ENCODE measurements around the gene CCDC149.

CCDC149 gene

DNA sequence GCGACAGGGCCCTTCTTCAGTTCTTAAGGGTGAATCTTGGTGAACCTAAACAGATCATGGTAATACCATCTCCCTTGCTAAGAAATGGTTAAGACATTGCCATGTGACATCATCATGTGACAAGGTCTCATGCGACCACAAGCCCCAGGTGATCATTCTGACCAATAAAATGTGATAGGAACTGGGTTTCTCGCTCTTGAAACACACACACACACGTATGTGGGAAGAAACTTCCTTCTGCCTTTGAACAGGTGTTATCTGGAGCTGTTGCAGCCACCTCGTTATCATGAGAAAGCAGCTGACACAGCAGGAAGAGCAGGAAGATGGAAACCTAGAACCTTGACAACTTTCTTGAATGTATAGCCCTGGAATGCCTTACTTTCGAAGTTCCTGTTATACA lies 107.3 kb downstream of the CCDC149 start:
- no peak for DNase-seq (ENCODE audit: low read depth in 2 of 2, low spot score in 1 of 2)

DNA sequence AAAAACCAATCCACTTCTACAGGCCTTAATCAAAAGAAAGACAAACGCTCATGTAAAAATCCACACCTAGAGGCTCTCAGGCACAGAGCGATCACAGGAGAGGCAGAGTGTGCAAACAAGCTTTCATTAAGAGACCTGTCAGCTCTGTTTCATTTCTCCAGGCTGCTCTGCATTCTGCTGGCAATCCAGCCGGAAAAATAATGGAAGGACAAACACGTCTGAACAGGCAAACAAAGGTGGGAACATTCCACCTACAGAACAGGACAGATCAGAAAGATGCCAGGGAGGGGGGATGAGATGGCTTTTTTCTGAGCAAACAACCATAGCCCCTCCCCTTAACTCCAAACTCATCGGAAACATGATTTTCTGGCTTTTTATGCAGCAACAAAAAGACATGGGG lies 107.8 kb downstream of the CCDC149 start:
- DNase-seq (ENCODE audit: low read depth in 2 of 2, low spot score in 1 of 2) = no peak

- DNase-seq (ENCODE audit: low read depth in 2 of 2, low spot score in 1 of 2) = no peak
Observed at GRCh38 chr4:24802648-24803047, 110.2 kb downstream of the CCDC149 start.

DNA sequence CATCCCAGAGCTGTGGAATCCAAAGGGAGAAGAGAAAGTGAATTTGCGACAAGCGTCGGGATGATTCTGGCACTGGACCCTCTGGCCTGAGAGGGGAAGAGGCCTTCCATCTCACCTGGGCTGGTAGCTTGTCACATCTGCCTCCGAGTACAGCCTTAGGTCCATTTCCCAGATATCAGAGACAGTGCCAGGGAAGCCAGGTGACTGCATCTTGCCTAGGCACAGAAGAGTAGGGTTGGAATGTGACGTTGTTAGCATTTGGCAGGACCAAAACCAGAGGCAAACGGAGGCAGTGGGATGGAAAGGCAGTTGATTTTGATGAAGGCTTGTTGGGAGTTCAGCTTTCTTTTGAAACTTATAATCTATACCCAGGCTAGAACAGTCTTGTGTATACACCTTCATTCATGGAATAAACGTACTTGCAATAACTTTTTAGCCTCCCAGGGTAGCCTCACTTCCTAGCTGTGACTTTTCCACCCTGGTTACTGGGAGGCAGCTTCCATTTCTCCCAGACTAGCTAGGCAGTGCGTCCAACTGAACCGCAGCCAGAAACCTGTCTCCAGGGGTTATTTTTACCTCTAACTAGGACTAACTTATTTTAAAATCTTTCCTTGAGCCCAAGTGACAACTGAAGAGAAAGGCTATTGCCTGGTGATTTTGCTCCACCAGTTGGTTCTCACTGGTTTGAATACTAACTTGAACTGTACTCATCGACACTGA lies 111.5 kb downstream of the CCDC149 start:
- no peak for DNase-seq (ENCODE audit: low read depth in 2 of 2, low spot score in 1 of 2)

- no peak for DNase-seq (ENCODE audit: low read depth in 2 of 2, low spot score in 1 of 2)
Observed at GRCh38 chr4:24800325-24800895, 112.4 kb downstream of the CCDC149 start.

DNA sequence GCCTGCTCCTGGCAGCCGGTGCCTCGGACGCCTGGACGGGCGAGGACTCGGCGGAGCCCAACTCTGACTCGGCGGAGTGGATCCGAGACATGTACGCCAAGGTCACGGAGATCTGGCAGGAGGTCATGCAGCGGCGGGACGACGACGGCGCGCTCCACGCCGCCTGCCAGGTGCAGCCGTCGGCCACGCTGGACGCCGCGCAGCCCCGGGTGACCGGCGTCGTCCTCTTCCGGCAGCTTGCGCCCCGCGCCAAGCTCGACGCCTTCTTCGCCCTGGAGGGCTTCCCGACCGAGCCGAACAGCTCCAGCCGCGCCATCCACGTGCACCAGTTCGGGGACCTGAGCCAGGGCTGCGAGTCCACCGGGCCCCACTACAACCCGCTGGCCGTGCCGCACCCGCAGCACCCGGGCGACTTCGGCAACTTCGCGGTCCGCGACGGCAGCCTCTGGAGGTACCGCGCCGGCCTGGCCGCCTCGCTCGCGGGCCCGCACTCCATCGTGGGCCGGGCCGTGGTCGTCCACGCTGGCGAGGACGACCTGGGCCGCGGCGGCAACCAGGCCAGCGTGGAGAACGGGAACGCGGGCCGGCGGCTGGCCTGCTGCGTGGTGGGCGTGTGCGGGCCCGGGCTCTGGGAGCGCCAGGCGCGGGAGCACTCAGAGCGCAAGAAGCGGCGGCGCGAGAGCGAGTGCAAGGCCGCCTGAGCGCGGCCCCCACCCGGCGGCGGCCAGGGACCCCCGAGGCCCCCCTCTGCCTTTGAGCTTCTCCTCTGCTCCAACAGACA lies 113.1 kb downstream of the CCDC149 start:
- DNase-seq (ENCODE audit: low read depth in 2 of 2, low spot score in 1 of 2) = no peak

- DNase-seq (ENCODE audit: low read depth in 2 of 2, low spot score in 1 of 2) = no peak
Observed at GRCh38 chr4:24799196-24799543, 113.7 kb downstream of the CCDC149 start.

DNA sequence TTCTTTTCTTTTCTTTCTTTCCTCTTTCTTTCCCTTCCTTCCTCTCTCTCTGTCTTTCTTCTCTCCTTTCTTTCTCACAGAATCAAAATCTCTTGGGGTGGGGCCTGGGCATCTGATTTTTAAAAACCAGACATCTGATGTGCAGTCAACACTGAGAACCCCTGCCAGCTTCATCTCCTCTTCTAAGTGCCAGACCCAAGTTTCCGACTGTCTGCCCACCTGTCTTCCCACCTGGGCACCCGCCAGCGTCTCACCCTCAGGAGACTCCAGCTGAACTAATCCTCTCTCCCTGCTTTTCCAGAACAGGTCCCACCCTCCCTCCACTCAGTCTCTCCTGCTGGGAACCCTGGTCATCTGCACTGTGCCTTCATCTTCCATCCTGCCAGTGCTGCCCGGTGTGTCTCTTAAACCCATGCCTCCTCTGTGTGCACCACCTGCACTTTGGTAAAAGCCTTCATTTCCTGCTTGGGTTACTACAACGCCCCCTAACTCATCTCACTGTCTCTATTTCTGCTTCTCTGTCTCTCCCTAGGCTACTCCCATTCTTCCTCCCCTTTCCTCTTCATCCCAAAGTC lies 114.7 kb downstream of the CCDC149 start:
- no peak for DNase-seq (ENCODE audit: low read depth in 2 of 2, low spot score in 1 of 2)

DNA sequence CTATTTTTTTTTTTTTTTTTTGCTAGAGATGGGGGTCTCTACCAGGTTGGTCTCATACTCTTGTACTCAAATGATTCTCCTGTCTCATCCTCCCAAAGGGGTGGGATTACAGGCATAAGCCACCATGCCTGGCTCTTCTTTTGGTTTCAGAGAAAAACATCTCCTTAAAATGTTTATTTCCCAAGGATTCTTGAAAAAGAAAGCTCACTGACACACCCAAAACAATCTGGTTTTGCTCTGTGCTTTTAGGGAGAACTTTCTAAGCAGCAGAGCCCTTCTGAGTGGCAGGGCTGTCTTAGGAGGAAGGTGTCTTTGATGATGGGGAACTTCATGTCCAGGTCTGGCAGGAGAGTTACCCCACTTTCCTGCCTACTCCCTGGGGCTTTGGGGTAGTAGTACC lies 116.2 kb downstream of the CCDC149 start:
- no peak for DNase-seq (ENCODE audit: low read depth in 2 of 2, low spot score in 1 of 2)

GRCh38 chr4:24795666-24796381 lies 117.0 kb downstream of the CCDC149 start:
- DNase-seq (ENCODE audit: low read depth in 2 of 2, low spot score in 1 of 2) = no peak

- DNase-seq (ENCODE audit: low read depth in 2 of 2, low spot score in 1 of 2) = no peak
Observed at GRCh38 chr4:24794916-24795665, 117.8 kb downstream of the CCDC149 start, which contains the start of gene SOD3. Gene SOD3 (plus strand): TSS chr4:24795573. CDS start chr4:24799522, 3,949 bp downstream.

DNA sequence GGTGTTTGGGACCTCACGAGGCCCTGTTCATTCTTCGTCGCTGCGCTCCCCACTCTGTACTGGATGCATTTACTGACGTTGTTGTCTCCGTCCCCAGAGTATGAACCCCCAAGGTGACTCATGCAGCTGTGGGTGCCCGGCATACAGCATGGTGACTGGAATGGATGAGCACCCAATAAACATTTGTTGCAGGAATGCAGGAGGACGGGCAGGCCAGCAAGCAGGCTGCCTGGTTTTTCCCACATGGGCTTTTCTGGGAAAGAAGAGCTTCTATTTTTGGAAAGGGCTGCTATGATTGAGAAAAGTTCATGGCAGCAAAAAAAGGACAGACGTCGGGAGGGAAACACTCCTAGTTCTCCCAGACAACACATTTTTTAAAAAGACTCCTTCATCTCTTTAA lies 118.4 kb downstream of the CCDC149 start:
- no peak for DNase-seq (ENCODE audit: low read depth in 2 of 2, low spot score in 1 of 2)

GRCh38 chr4:24794051-24794450 lies 118.8 kb downstream of the CCDC149 start:
- DNase-seq (ENCODE audit: low read depth in 2 of 2, low spot score in 1 of 2) = no peak

GRCh38 chr4:24793219-24794005 lies 119.4 kb downstream of the CCDC149 start:
- no peak for DNase-seq (ENCODE audit: low read depth in 2 of 2, low spot score in 1 of 2)

DNA sequence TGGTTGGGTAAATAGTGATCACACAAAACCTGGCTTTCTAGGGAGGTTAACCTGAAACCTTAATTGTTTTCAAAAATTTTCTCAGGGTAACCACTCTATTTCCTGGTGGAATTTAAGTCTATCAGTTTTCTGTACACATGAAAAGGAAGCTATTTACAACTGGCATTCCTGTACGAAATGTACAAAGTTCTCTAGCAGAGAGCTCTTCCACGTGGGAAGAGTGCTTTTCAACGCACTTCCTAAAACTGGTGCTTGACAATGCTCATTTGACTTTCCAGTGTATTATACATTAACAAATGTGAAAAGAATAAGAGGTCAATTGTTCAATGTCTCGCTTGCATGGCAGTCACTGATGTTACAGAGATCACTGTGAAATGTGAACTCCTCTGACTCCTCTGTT lies 120.3 kb downstream of the CCDC149 start:
- no peak for DNase-seq (ENCODE audit: low read depth in 2 of 2, low spot score in 1 of 2)

DNA sequence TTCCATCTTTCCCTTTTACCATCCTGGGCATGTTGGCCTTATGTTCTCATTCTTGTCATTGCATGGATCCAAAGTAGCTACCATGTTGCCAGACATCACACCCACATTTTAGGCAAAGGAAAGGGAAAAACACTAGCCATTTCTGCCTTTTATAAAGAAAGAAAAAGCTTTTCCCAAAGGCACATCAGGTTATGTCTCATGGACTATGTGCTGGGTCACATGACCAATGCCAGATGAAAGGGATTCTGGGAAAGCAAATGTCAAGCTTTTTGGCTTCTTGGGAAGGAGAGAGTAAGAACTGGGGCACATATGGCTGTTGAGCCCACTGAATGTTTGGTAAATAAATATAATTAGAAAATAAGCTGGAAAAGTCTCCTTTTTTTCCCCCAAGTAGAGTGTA lies 121.8 kb downstream of the CCDC149 start:
- DNase-seq (ENCODE audit: low read depth in 2 of 2, low spot score in 1 of 2) = no peak

DNA sequence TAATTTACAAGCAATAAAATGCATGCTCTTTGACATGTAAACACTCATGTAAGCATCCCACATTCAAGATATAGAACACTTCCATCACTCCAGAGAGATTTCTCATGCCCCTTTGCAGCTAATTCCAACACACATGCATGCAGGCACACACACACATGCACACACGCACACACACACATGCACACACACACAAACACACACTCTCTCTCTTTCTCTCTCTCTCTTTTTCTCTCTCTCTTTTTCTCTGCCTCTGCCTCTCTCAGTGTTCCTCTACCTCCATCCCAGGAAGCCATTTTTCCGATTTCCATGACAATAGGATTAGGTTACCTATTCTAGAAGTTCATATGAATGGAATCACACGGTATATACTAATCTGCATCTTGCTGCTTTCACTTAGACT lies 129.3 kb downstream of the CCDC149 start:
- no peak for DNase-seq (ENCODE audit: low read depth in 2 of 2, low spot score in 1 of 2)

GRCh38 chr4:24781999-24782745 lies 130.7 kb downstream of the CCDC149 start:
- DNase-seq (ENCODE audit: low read depth in 2 of 2, low spot score in 1 of 2) = no peak

DNA sequence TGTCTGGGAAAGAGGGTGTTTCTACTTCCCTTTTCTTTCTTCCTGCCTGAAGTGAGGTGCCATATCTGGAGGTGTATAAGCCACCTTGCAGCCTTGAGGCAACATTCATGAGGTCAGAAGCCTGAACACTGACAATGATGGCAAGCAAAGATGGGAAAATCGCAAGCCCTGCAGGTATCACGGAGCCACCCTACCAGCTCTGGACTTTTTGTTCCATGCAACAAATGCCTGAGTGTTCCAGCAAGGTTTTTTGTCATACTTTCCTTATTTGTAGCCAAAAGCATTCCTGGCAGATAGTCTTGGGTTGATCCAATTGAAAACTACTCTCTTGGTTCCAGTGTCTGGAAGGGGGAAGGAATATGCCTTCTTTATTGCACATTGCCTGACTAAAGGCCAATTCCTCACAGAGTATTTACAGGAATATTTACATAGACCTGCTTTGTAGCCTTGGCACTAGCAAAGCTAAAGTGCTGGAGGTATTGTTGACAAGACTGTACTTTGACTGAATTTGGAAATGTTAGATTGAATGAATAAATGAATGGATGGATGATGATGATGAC lies 131.8 kb downstream of the CCDC149 start:
- DNase-seq (ENCODE audit: low read depth in 2 of 2, low spot score in 1 of 2) = no peak
